Mucosa of stomach (tissue), 1 donor: ENCODE measurements around the gene BHLHE23.
"Not testable (repeated sequence)": the region's sequence is repeated elsewhere in the genome, so short reads cannot be mapped to it uniquely, and the experiment has no call there.

ENCODE experiments used
- H3K27me3 ChIP-seq: one replicate; pipeline ENCODE4 v1.7.0; 2013; ENCODE audit warnings: mild to moderate bottlenecking, low read length; ENCODE audit not compliant: control insufficient read depth, insufficient read depth
- H3K36me3 ChIP-seq: one replicate; pipeline ENCODE4 v1.7.0; 2013; ENCODE audit warnings: low read length; ENCODE audit not compliant: control insufficient read depth, insufficient read depth
- H3K4me1 ChIP-seq: one replicate; pipeline ENCODE4 v1.7.0; 2013; ENCODE audit warnings: mild to moderate bottlenecking, low read length; ENCODE audit not compliant: control insufficient read depth, insufficient read depth
- H3K4me3 ChIP-seq: one replicate; pipeline ENCODE4 v1.7.0; 2013; ENCODE audit warnings: low read length
- H3K9ac ChIP-seq: one replicate; pipeline ENCODE4 v1.7.0; 2013; ENCODE audit warnings: mild to moderate bottlenecking, low read length, moderate library complexity
- H3K9me3 ChIP-seq: one replicate; pipeline ENCODE4 v1.7.0; 2013; ENCODE audit warnings: mild to moderate bottlenecking, low read length, moderate library complexity; ENCODE audit not compliant: control insufficient read depth
- donor health status: Pancreatic carcinoma.

Gene BHLHE23

GRCh38 chr20:62960446-62961309 lies 46.1 kb downstream of the BHLHE23 start:
- not testable (repeated sequence) for H3K4me3 ChIP-seq, H3K9me3 ChIP-seq
- peaks cover 11% of the 10 kb centered on the region for H3K4me1 ChIP-seq

GRCh38 chr20:62959998-62960436 lies 46.7 kb downstream of the BHLHE23 start:
- Histone ChIP-seq H3K9me3 (no peaks in the 10 kb centered on the region), H3K9ac (no peak overlapping the region), H3K4me3 (no peak overlapping the region), H3K36me3 (peaks cover 8% of the 10 kb centered on the region), H3K27me3 (no peaks in the 10 kb centered on the region), H3K4me1 (peaks cover 18% of the 10 kb centered on the region)

More at GRCh38 chr20:62960446-62961309, 46.1 kb downstream of the BHLHE23 start:
- not testable (repeated sequence) for H3K36me3 ChIP-seq, H3K27me3 ChIP-seq, H3K9ac ChIP-seq

- Histone ChIP-seq H3K4me3 (no peak overlapping the region), H3K9me3 (no peaks in the 10 kb centered on the region), H3K36me3 (peaks cover 8% of the 10 kb centered on the region), H3K27me3 (no peaks in the 10 kb centered on the region), H3K9ac (no peak overlapping the region), H3K4me1 (peaks cover 25% of the 10 kb centered on the region)
These were observed 47.4 kb downstream of the BHLHE23 start for GRCh38 chr20:62959101-62959971.

- Histone ChIP-seq H3K27me3 (no peaks in the 10 kb centered on the region), H3K9ac (no peak overlapping the region), H3K4me1 (peaks cover 32% of the 10 kb centered on the region), H3K4me3 (no peak overlapping the region), H3K36me3 (peaks cover 8% of the 10 kb centered on the region), H3K9me3 (no peaks in the 10 kb centered on the region)
These were observed 48.2 kb downstream of the BHLHE23 start for GRCh38 chr20:62958388-62959100.

- H3K36me3 ChIP-seq: peaks cover 8% of the 10 kb centered on the region
- H3K4me1 ChIP-seq: peaks cover 39% of the 10 kb centered on the region
- H3K4me3 ChIP-seq: no peak overlapping the region
- no peak overlapping the region for H3K9ac ChIP-seq
- no peaks in the 10 kb centered on the region for H3K9me3 ChIP-seq
- no peaks in the 10 kb centered on the region for H3K27me3 ChIP-seq
These were observed 49.3 kb downstream of the BHLHE23 start for GRCh38 chr20:62957136-62958117.

- peaks cover 46% of the 10 kb centered on the region for H3K4me1 ChIP-seq
- H3K4me3 ChIP-seq: no peak overlapping the region
- H3K27me3 ChIP-seq: no peaks in the 10 kb centered on the region
- H3K9ac ChIP-seq: peak overlapping the region; percentile 38
- no peaks in the 10 kb centered on the region for H3K9me3 ChIP-seq
- peaks cover 8% of the 10 kb centered on the region for H3K36me3 ChIP-seq
These were observed 50.2 kb downstream of the BHLHE23 start for GRCh38 chr20:62956387-62957135.
